ENCODE measurements around the gene TBC1D22A. TPM values are rescaled to one million over a fixed set of nuclear protein-coding genes. Genes with fewer than 3 reads are reported as not detected.
A peak's percentile ranks its signal among the peaks of the same experiment; 100 is the strongest.
"Not testable (repeated sequence)": the region's sequence is repeated elsewhere in the genome, so short reads cannot be mapped to it uniquely, and the experiment has no call there.

TBC1D22A gene
- total RNA-seq, 4 donors from 2014 or later: 42.6 to 70.4 (median 55.1) TPM

GRCh38 chr22:47168441-47168840 lies 406.0 kb downstream of the TBC1D22A start:
- no peak for TF ChIP-seq CTCF (IDR thresholded peaks at IDR 0.05)
- TF ChIP-seq POLR2A (IDR thresholded peaks at IDR 0.05): no peak
- peak in 1 of 3 donors; percentile 30 for DNase-seq
- no peak overlapping the region for H3K27ac ChIP-seq
- H3K4me1 ChIP-seq: no peaks in the 10 kb centered on the region
- no peak overlapping the region for H3K4me3 ChIP-seq
- peaks cover 0 to 8% (median 0%) of the 10 kb centered on the region in 3 donors for H3K36me3 ChIP-seq
- H3K9me3 ChIP-seq: no peaks in the 10 kb centered on the region
- no peaks in the 10 kb centered on the region for H3K27me3 ChIP-seq

GRCh38 chr22:47168900-47169800 lies 406.7 kb downstream of the TBC1D22A start:
- peaks cover 0 to 14% (median 0%) of the 10 kb centered on the region in 3 donors for H3K36me3 ChIP-seq
- TF ChIP-seq POLR2A (IDR thresholded peaks at IDR 0.05) (no peak), CTCF (IDR thresholded peaks at IDR 0.05) (peak in 3 of 6 experiments; percentile 15 to 21 (median 21))
- H3K9me3 ChIP-seq: no peaks in the 10 kb centered on the region
- no peaks in the 10 kb centered on the region for H3K4me1 ChIP-seq
- no peak overlapping the region for H3K27ac ChIP-seq
- H3K4me3 ChIP-seq: no peak overlapping the region
- H3K27me3 ChIP-seq: no peaks in the 10 kb centered on the region
- DNase-seq: peak in 2 of 3 donors; percentile 44 to 52

GRCh38 chr22:47169801-47170140 lies 407.3 kb downstream of the TBC1D22A start:
- Histone ChIP-seq H3K4me1 (no peaks in the 10 kb centered on the region), H3K36me3 (peaks cover 0 to 17% (median 0%) of the 10 kb centered on the region in 3 donors), H3K4me3 (no peak overlapping the region), H3K27me3 (no peaks in the 10 kb centered on the region), H3K27ac (no peak overlapping the region), H3K9me3 (no peaks in the 10 kb centered on the region)
- DNase-seq: no peak
- TF ChIP-seq POLR2A (IDR thresholded peaks at IDR 0.05): no peak
- TF ChIP-seq CTCF (IDR thresholded peaks at IDR 0.05): no peak

- not testable (repeated sequence) for H3K4me3 ChIP-seq, H3K27me3 ChIP-seq, H3K4me1 ChIP-seq, H3K27ac ChIP-seq, H3K9me3 ChIP-seq
- peaks cover 0 to 17% (median 0%) of the 10 kb centered on the region in 3 donors for H3K36me3 ChIP-seq
- peak in 2 of 3 donors; percentile 27 to 32 for DNase-seq
Observed at GRCh38 chr22:47170511-47171440, 408.3 kb downstream of the TBC1D22A start.

GRCh38 chr22:47171441-47172221 lies 409.2 kb downstream of the TBC1D22A start:
- H3K4me3 ChIP-seq: no peak overlapping the region
- no peaks in the 10 kb centered on the region for H3K4me1 ChIP-seq
- no peaks in the 10 kb centered on the region for H3K9me3 ChIP-seq
- H3K27ac ChIP-seq: no peak overlapping the region
- peaks cover 0 to 15% (median 0%) of the 10 kb centered on the region in 3 donors for H3K36me3 ChIP-seq
- TF ChIP-seq POLR2A (IDR thresholded peaks at IDR 0.05) (no peak), CTCF (IDR thresholded peaks at IDR 0.05) (no peak)
- peak in 2 of 3 donors; percentile 25 to 43 for DNase-seq
- H3K27me3 ChIP-seq: no peaks in the 10 kb centered on the region

All from Peyer's patch (tissue), 4 donors.